Astrocyte (in vitro differentiated cells and primary cell): ENCODE data around the gene FOXN4. TPM values are rescaled to one million over a fixed set of nuclear protein-coding genes. Genes with fewer than 3 reads are reported as not detected.

Source experiments
- DNase-seq: peaks from one replicate; pipeline ENCODE4 v3.0.0-alpha.2; 2010; ENCODE audit warnings: low read depth
- FAIRE-seq: peaks from 2 replicates; lab custom pipeline; 2011; peaks lifted over from hg19 to GRCh38; lab: Jason Lieb, UNC
- H2AFZ ChIP-seq: 2 replicates; pipeline ENCODE4 v1.6.0; 2012; ENCODE audit warnings: low read depth, low read length, inconsistent platforms
- H3K27ac ChIP-seq: 2 replicates; pipeline ENCODE4 v1.5.1; 2011; ENCODE audit warnings: low read depth, low read length, inconsistent platforms
- H3K27me3 ChIP-seq: 2 replicates; pipeline ENCODE4 v1.6.0; 2011; ENCODE audit warnings: low read length, inconsistent platforms; ENCODE audit not compliant: insufficient read depth
- H3K36me3 ChIP-seq: 2 replicates; pipeline ENCODE4 v1.5.1; 2011; ENCODE audit warnings: low read length, inconsistent platforms; ENCODE audit not compliant: insufficient read depth
- H3K4me1 ChIP-seq: 2 replicates; pipeline ENCODE4 v1.5.1; 2011; ENCODE audit warnings: low read length, inconsistent platforms; ENCODE audit not compliant: insufficient read depth
- H3K4me2 ChIP-seq: 2 replicates; pipeline ENCODE4 v1.6.0; 2012; ENCODE audit warnings: low read length, inconsistent platforms
- H3K4me3 ChIP-seq: 2 replicates; pipeline ENCODE4 v1.5.1; 2011; ENCODE audit warnings: low read depth, mild to moderate bottlenecking, low read length, inconsistent platforms; ENCODE audit not compliant: insufficient read depth
- H3K79me2 ChIP-seq: 2 replicates; pipeline ENCODE4 v1.6.0; 2012; ENCODE audit warnings: mild to moderate bottlenecking, low read length, inconsistent platforms; ENCODE audit not compliant: insufficient read depth
- H3K9ac ChIP-seq: 2 replicates; pipeline ENCODE4 v1.6.0; 2012; ENCODE audit warnings: mild to moderate bottlenecking, low read length, inconsistent platforms
- H3K9me3 ChIP-seq: 2 replicates; pipeline ENCODE4 v1.5.1; 2012; ENCODE audit warnings: low read depth, mild to moderate bottlenecking, low read length, inconsistent platforms; ENCODE audit not compliant: insufficient read depth
- H4K20me1 ChIP-seq: 2 replicates; pipeline ENCODE4 v1.6.0; 2012; ENCODE audit warnings: low read length, inconsistent platforms; ENCODE audit not compliant: insufficient read depth
- H3K27ac Mint-ChIP-seq: one replicate; pipeline ENCODE4 v1.8.0; 2021; ENCODE audit warnings: mild to moderate bottlenecking, mixed read lengths; ENCODE audit not compliant: unreplicated experiment
- H3K27me3 Mint-ChIP-seq: one replicate; pipeline ENCODE4 v1.8.0; 2021; ENCODE audit warnings: low read depth, mixed read lengths; ENCODE audit not compliant: unreplicated experiment
- H3K36me3 Mint-ChIP-seq: one replicate; pipeline ENCODE4 v1.8.0; 2021; ENCODE audit warnings: low read depth, mixed read lengths; ENCODE audit not compliant: unreplicated experiment
- H3K4me1 Mint-ChIP-seq: one replicate; pipeline ENCODE4 v1.8.0; 2021; ENCODE audit warnings: low read depth, mixed read lengths; ENCODE audit not compliant: unreplicated experiment
- H3K4me3 Mint-ChIP-seq: one replicate; pipeline ENCODE4 v1.8.0; 2021; ENCODE audit warnings: mild to moderate bottlenecking, moderate library complexity, mixed read lengths; ENCODE audit not compliant: unreplicated experiment
- H3K9me3 Mint-ChIP-seq: one replicate; pipeline ENCODE4 v1.8.0; 2021; ENCODE audit warnings: mild to moderate bottlenecking, mixed read lengths; ENCODE audit not compliant: unreplicated experiment
- EZH2 ChIP-seq: IDR thresholded peaks from 2 replicates; pipeline ENCODE4 v1.6.1; 2012; ENCODE audit warnings: mild to moderate bottlenecking, low read length, inconsistent platforms; ENCODE audit not compliant: insufficient read depth
- total RNA-seq: library from RNA; stranded (reverse); gene quantifications from 2 replicates; pipeline ENCODE4 v1.2.1, GENCODE V29; 2021
- TF ChIP-seq, protein P1 (sequence below): IDR thresholded peaks from 2 replicates; pipeline ENCODE4 v1.5.1; 2011; ENCODE audit warnings: low read depth, mild to moderate bottlenecking, inconsistent platforms, low read length, moderate library complexity; ENCODE audit not compliant: insufficient read depth

Gene FOXN4
- total RNA-seq, 1 donor from 2014 or later, result not detected

DNA sequence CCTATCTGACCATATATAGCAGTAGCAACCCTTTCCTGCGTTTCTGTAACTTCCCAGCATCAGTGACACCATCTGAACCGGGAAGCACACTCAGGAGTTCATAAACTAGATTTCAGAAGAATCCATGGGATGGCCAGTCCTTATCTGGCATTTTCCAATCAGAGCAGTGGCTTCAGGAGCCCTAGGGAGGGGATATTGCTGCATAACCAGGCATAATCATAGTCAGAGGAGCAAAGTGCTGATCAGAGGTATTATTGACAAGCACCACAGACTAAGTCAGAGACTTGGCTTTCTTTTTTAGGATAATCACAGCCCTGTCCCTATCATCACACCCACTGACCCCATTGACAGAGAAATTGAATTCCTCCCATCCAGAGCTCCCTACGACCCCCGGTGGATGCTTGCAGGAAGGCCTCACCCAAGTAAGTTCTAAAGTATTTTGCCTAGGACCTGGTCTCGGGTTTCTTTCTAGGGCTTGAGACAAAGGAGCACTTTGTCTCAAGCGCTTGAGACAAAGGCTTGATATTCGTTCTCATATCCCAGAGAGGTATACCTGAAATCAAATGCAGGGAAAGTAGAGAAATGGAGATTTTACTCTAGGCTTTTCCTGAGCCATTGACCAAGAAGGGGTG, 55.1 kb downstream of the FOXN4 start:
- Histone ChIP-seq H3K4me3 (no peak overlapping the region), H3K79me2 (no peaks in the 10 kb centered on the region), H3K4me2 (no peak overlapping the region), H2AFZ (no peak overlapping the region), H3K27me3 (no peaks in the 10 kb centered on the region), H3K9me3 (no peaks in the 10 kb centered on the region), H3K27ac (no peak overlapping the region), H4K20me1 (no peaks in the 10 kb centered on the region), H3K36me3 (no peaks in the 10 kb centered on the region), H3K4me1 (no peaks in the 10 kb centered on the region), H3K9ac (no peak overlapping the region)
- no peak overlapping the region for H3K27ac Mint-ChIP-seq
- H3K36me3 Mint-ChIP-seq, result peaks cover 3% of the 10 kb centered on the region
- H3K4me3 Mint-ChIP-seq, result no peak overlapping the region
- DNase-seq (no peak), FAIRE-seq (no peak)
- no peak for TF ChIP-seq EZH2
- TF ChIP-seq, protein P1, sequence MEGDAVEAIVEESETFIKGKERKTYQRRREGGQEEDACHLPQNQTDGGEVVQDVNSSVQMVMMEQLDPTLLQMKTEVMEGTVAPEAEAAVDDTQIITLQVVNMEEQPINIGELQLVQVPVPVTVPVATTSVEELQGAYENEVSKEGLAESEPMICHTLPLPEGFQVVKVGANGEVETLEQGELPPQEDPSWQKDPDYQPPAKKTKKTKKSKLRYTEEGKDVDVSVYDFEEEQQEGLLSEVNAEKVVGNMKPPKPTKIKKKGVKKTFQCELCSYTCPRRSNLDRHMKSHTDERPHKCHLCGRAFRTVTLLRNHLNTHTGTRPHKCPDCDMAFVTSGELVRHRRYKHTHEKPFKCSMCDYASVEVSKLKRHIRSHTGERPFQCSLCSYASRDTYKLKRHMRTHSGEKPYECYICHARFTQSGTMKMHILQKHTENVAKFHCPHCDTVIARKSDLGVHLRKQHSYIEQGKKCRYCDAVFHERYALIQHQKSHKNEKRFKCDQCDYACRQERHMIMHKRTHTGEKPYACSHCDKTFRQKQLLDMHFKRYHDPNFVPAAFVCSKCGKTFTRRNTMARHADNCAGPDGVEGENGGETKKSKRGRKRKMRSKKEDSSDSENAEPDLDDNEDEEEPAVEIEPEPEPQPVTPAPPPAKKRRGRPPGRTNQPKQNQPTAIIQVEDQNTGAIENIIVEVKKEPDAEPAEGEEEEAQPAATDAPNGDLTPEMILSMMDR, result no peak
- peaks cover 15% of the 10 kb centered on the region for H3K27me3 Mint-ChIP-seq
- peaks cover 17% of the 10 kb centered on the region for H3K9me3 Mint-ChIP-seq
- H3K4me1 Mint-ChIP-seq, result no peaks in the 10 kb centered on the region

DNA sequence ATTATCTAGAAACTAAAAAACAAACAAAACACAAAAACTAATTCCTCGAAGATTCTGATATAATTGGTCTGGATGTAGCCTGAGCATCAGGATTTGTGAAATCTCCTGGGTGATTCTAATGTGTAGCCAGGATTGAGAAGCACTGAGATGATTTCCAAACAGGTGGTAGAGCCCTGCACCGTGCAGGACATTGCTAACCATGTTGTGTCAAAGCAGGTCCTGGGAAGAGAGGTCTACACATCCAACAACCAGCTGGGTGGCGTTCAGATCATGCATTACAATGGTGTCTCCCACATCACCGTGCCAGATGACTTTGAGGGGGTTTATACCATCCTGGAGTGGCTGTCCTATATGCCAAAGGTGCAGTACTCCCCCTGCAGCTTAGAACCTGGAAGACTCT, 56.3 kb downstream of the FOXN4 start:
- TF ChIP-seq, protein P1, result no peak
- TF ChIP-seq EZH2, result no peak
- H3K27ac Mint-ChIP-seq, result no peak overlapping the region
- no peak for FAIRE-seq

DNA sequence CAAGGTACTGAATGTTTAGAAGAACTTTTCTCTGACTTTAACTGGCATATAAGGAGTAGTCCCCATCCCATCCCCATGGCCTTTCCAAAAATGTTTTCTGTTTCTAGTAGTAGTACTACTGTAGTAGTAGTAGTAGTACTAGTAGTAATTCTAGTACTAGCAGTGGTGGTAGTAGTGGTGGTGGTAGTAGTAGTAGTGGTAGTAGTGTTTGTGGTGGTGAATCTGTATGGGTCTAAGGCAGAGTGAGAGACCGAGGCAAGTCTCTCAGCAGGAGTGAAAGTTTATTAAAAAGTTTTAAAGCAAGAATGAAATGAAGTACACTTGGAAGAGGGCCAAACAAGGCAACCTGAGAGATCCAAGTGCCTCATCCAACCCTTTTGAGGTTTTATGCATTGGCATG, 58.6 kb downstream of the FOXN4 start:
- Histone ChIP-seq H3K36me3 (no peaks in the 10 kb centered on the region), H3K79me2 (no peaks in the 10 kb centered on the region), H3K4me3 (no peak overlapping the region), H3K9me3 (no peaks in the 10 kb centered on the region), H2AFZ (no peak overlapping the region), H4K20me1 (no peaks in the 10 kb centered on the region), H3K27ac (no peak overlapping the region), H3K27me3 (no peaks in the 10 kb centered on the region), H3K4me1 (no peaks in the 10 kb centered on the region), H3K4me2 (no peak overlapping the region), H3K9ac (no peak overlapping the region)
- H3K4me3 Mint-ChIP-seq, result no peak overlapping the region
- H3K27me3 Mint-ChIP-seq, result peaks cover 10% of the 10 kb centered on the region
- DNase-seq (no peak), FAIRE-seq (no peak)
- H3K9me3 Mint-ChIP-seq, result peaks cover 17% of the 10 kb centered on the region
- H3K27ac Mint-ChIP-seq, result no peak overlapping the region
- H3K36me3 Mint-ChIP-seq, result peaks cover 3% of the 10 kb centered on the region
- TF ChIP-seq EZH2, result no peak
- TF ChIP-seq, protein P1, result no peak
- no peaks in the 10 kb centered on the region for H3K4me1 Mint-ChIP-seq

More for the DNA sequence above, 56.3 kb downstream of the FOXN4 start:
- Histone ChIP-seq H3K4me2 (no peak overlapping the region), H3K27ac (no peak overlapping the region), H3K79me2 (no peaks in the 10 kb centered on the region), H3K36me3 (no peaks in the 10 kb centered on the region), H2AFZ (no peak overlapping the region), H3K27me3 (no peaks in the 10 kb centered on the region), H3K9me3 (no peaks in the 10 kb centered on the region), H3K4me1 (no peaks in the 10 kb centered on the region), H3K4me3 (no peak overlapping the region), H4K20me1 (no peaks in the 10 kb centered on the region), H3K9ac (no peak overlapping the region)
- Mint-ChIP-seq H3K4me1 (no peaks in the 10 kb centered on the region), H3K36me3 (peaks cover 3% of the 10 kb centered on the region), H3K9me3 (peaks cover 17% of the 10 kb centered on the region), H3K4me3 (no peak overlapping the region), H3K27me3 (peaks cover 14% of the 10 kb centered on the region)
- no peak for DNase-seq
